ENCODE data around the gene C16orf90. TPM values are rescaled to one million over a fixed set of nuclear protein-coding genes. Genes with fewer than 3 reads are reported as not detected.

C16orf90 gene
- total and polyA plus RNA-seq, 8 donors, result not detected

- TF ChIP-seq, protein P1, sequence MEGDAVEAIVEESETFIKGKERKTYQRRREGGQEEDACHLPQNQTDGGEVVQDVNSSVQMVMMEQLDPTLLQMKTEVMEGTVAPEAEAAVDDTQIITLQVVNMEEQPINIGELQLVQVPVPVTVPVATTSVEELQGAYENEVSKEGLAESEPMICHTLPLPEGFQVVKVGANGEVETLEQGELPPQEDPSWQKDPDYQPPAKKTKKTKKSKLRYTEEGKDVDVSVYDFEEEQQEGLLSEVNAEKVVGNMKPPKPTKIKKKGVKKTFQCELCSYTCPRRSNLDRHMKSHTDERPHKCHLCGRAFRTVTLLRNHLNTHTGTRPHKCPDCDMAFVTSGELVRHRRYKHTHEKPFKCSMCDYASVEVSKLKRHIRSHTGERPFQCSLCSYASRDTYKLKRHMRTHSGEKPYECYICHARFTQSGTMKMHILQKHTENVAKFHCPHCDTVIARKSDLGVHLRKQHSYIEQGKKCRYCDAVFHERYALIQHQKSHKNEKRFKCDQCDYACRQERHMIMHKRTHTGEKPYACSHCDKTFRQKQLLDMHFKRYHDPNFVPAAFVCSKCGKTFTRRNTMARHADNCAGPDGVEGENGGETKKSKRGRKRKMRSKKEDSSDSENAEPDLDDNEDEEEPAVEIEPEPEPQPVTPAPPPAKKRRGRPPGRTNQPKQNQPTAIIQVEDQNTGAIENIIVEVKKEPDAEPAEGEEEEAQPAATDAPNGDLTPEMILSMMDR (IDR thresholded peaks at IDR 0.05), result no peak
- no peak overlapping the region for H3K27ac ChIP-seq
- no peak for ATAC-seq
- peaks cover 0 to 45% (median 8%) of the 10 kb centered on the region in 3 donors for H3K36me3 ChIP-seq
- no peaks in the 10 kb centered on the region for H3K9me3 ChIP-seq
- 90 to 91% methylated on average over 4 of the region's 4 CpGs for WGBS, 2 donors
- no peak overlapping the region for H3K4me3 ChIP-seq
- intact Hi-C loops (cut with DNase I), result no loop called here
- no peak for DNase-seq
- peaks cover 8 to 19% (median 17%) of the 10 kb centered on the region in 3 donors for H3K4me1 ChIP-seq
- FAIRE-seq, result no peak
- H3K27me3 ChIP-seq, result no peaks in the 10 kb centered on the region
Observed at GRCh38 chr16:3514621-3515020, 19.3 kb upstream of the C16orf90 start.

DNA sequence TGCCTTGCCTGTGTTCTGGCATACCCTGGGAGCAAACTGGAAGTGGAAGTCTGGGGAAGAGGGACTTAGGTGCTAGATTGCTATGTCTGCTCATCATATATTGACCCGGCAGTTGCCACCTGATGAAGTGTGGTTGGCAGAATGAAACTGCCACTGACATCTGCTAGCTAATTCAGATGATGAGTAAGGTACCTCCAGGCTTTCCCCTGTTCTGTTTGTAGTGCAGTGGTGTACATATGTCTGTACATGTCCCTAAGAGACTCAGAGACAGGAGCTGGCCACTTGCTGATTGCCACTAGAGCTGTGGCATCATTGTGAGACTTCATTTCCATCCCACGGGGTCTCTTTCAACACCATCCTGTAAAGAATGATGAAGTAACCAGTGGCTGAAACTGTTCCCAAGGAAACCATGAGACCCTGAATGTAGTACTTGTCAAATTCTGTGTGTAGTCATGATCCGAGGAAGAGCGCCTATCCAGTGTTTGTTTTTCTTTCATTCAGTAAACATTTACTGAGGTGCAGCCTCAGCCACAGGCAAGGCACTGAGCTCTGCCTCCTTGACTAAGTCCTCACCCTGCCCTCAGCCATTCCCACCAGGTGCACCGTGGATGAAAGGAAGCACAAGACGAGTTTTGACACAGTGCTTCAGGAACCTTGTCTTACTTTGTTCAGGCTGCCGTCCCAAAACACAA lies 18.7 kb upstream of the C16orf90 start:
- ATAC-seq (no peak), FAIRE-seq (no peak), DNase-seq (no peak)
- intact Hi-C loops (cut with DNase I), result no loop called here
- H3K4me3 ChIP-seq, result no peak overlapping the region
- H3K36me3 ChIP-seq, result peaks cover 0 to 50% (median 8%) of the 10 kb centered on the region in 3 donors
- TF ChIP-seq, protein P1 (IDR thresholded peaks at IDR 0.05), result no peak
- H3K9me3 ChIP-seq, result no peaks in the 10 kb centered on the region
- 71 to 74% methylated on average over 7 of the region's 7 CpGs for WGBS, 2 donors
- no peak overlapping the region for H3K27ac ChIP-seq
- H3K27me3 ChIP-seq, result no peaks in the 10 kb centered on the region
- H3K4me1 ChIP-seq, result peaks cover 5 to 13% (median 12%) of the 10 kb centered on the region in 3 donors

DNA sequence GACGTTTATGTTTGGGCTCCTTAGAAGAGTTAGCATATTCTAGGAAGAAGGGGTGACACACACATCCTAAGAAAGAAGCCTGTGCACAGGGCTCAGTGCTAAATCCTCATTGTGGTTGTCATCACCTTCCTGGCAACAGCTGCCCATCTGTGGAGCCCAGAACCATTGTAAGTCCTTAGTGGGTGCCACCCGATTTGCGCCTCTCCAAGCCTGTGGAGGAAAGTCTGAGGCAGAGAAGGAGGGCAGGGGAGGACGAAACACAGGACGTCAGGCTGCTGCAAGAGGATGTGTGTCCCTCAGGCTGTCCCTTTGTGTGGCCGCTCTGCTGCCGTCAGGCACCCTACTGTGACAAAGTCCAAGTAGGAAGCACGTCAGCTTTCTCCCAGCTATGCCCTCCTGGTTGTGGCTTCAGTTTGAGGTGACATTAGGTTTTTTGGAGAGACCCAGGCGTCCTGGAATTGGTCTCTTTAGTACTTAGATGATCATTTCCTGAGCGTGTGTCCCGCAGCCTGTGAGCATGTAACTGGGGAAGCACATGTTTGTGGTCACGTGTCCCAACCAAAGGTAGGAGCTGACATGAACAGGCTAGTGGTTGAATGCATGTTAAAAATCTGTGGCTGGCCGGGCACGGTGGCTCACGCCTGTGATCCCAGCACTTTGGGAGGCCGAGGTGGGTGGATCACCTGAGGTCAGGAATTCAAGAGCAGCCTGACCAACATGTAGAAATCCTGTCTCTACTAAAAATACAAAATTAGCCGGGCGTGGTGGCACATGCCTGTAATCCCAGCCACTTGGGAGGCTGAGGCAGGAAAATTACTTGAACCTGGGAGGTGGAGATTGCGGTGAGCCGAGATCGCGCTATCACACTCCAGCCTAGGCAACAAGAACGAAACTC lies 16.2 kb upstream of the C16orf90 start:
- Histone ChIP-seq H3K4me1 (no peaks in the 10 kb centered on the region), H3K27me3 (no peaks in the 10 kb centered on the region), H3K4me3 (no peak overlapping the region), H3K36me3 (peaks cover 0 to 55% (median 8%) of the 10 kb centered on the region in 3 donors), H3K27ac (no peak overlapping the region), H3K9me3 (no peaks in the 10 kb centered on the region)
- intact Hi-C loops (cut with DNase I), result no loop called here
- 94 to 95% methylated on average over 23 of the region's 23 CpGs for WGBS, 2 donors
- DNase-seq, result no peak
- no peak for ATAC-seq
- FAIRE-seq, result no peak
- TF ChIP-seq, protein P1 (IDR thresholded peaks at IDR 0.05), result no peak

GRCh38 chr16:3510416-3510815 lies 15.1 kb upstream of the C16orf90 start:
- WGBS, 2 donors, result 94 to 97% methylated on average over 10 of the region's 10 CpGs
- no peak overlapping the region for H3K27ac ChIP-seq
- H3K4me1 ChIP-seq, result no peaks in the 10 kb centered on the region
- intact Hi-C loops (cut with DNase I), result no loop called here
- ATAC-seq, result no peak
- H3K9me3 ChIP-seq, result no peaks in the 10 kb centered on the region
- no peak for FAIRE-seq
- H3K36me3 ChIP-seq, result peaks cover 0 to 47% (median 8%) of the 10 kb centered on the region in 3 donors
- TF ChIP-seq, protein P1 (IDR thresholded peaks at IDR 0.05), result no peak
- H3K27me3 ChIP-seq, result no peaks in the 10 kb centered on the region
- no peak overlapping the region for H3K4me3 ChIP-seq
- no peak for DNase-seq
